Loucy (cell line): ENCODE data around the gene IGF1R.

Source experiments
- CTCF ChIP-seq: fragments of 200-600 bp; sonication (generic); conservative IDR thresholded peaks from 2 replicates; pipeline ENCODE4 v1.5.1; 2014; ENCODE audit warnings: mild to moderate bottlenecking, antibody characterized with exemption, low read length
- EZH2phosphoT487 ChIP-seq: fragments of 200-600 bp; IDR thresholded peaks from 2 replicates; pipeline ENCODE4 v1.6.1; 2018; ENCODE audit warnings: antibody characterized with exemption, mild to moderate bottlenecking, moderate library complexity, borderline replicate concordance

- no peak for TF ChIP-seq CTCF
- no peak for TF ChIP-seq EZH2phosphoT487
Measured at GRCh38 chr15:98933406-98933805, 285.1 kb downstream of the IGF1R start.
